Esophagus squamous epithelium (tissue), 5 donors: ENCODE measurements around the gene ARL8B. TPM values are rescaled to one million over a fixed set of nuclear protein-coding genes. Genes with fewer than 3 reads are reported as not detected.

Experiments
- DNase-seq: peaks from one replicate; lab custom pipeline; 2025; lab: John Stamatoyannopoulos, UW
- H3K27ac ChIP-seq, 4 donors: fragments of 200-600 bp; sonication (generic); one replicate each; pipeline ENCODE4 v1.5.1; 2016 to 2019; ENCODE audit warnings: mild to moderate bottlenecking in 1 of 4
- H3K27me3 ChIP-seq, 4 donors: fragments of 200-600 bp; sonication (generic); 1 replicate in 3 of 4; 2 replicates in 1 of 4; pipeline versions ENCODE4 v1.5.1 to v1.6.0; 2017 to 2021; ENCODE audit warnings: antibody characterized with exemption in 1 of 4
- H3K36me3 ChIP-seq, 3 donors: fragments of 200-600 bp; sonication (generic); one replicate each; pipeline ENCODE4 v1.5.1; 2016 to 2019
- H3K4me1 ChIP-seq, 3 donors: fragments of 200-600 bp; sonication (generic); one replicate each; pipeline ENCODE4 v1.5.1; 2017 to 2019
- H3K4me3 ChIP-seq, 4 donors: fragments of 200-600 bp; sonication (generic); 1 replicate in 3 of 4; 2 replicates in 1 of 4; pipeline ENCODE4 v1.5.1; 2016 to 2019; ENCODE audit warnings: mild to moderate bottlenecking in 2 of 4, moderate library complexity in 1 of 4
- H3K9me3 ChIP-seq, 3 donors: fragments of 200-600 bp; sonication (generic); one replicate each; pipeline ENCODE4 v1.5.1; 2016 to 2019
- POLR2A ChIP-seq, 4 donors: fragments of 450-650 bp; IDR thresholded peaks; one replicate each; pipeline ENCODE4 v1.6.1; 2017; ENCODE audit warnings: antibody characterized with exemption in 4 of 4, mild to moderate bottlenecking in 4 of 4, moderate library complexity in 3 of 4
- WGBS, 2 donors: methylation state at CpG; one replicate each; pipeline ENCODE4 v1.1.5; 2018; 5-methylcytosine and 5-hydroxymethylcytosine counted together
- intact Hi-C: fragments of 100-400 bp; cut with DNase I; formaldehyde crosslinking; loops from one replicate; pipeline ENCODE4 v1.15.0; 2022
- total RNA-seq, 4 donors: library from RNA; depleted of rRNA; stranded (reverse); fragments of >200 nt; gene quantifications; one replicate each; pipeline ENCODE4 v1.1.0, GENCODE V29; 2016
- TF ChIP-seq, protein P1 (sequence below), 6 experiments: fragments of 450-650 bp in 4 of 6; fragments of 200-600 bp in 2 of 6; sonication (generic) in 2 of 6; IDR thresholded peaks; one replicate each; pipeline ENCODE4 v1.5.1; 2016 to 2019; ENCODE audit warnings: antibody characterized with exemption in 6 of 6, mild to moderate bottlenecking in 4 of 6, moderate library complexity in 4 of 6
- donor health status: DM: yes; HTN: yes; CAD: no.

The ARL8B gene
- total RNA-seq, 4 donors from 2014 or later, result 42.9 to 71.9 (median 51.7) TPM

DNA sequence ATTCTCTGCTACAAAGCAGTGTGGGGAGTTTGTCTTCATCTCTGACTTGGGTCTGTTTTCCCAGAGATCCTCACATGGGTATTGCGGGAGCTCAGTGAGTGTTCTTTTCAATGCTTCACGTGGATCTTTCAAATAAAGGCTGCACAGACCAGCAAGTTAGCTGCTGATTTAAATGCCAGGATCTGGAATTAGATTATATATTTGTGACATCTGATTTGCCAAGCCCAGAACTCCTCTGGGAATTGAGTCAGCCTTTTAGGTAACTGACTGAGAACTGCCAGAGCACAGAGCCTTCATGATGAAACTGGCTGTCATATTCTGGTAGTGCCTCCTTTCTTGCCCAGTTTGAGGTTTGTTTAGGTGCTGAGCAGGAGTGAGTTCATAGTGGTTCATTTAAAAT lies 80.1 kb downstream of the ARL8B start:
- intact Hi-C loops, result no loop called here
- Histone ChIP-seq H3K27me3 (no peaks in the 10 kb centered on the region), H3K27ac (no peak overlapping the region), H3K4me3 (no peak overlapping the region), H3K9me3 (no peaks in the 10 kb centered on the region), H3K36me3 (peaks cover 24 to 85% (median 27%) of the 10 kb centered on the region in 3 donors), H3K4me1 (peaks cover 0 to 16% (median 10%) of the 10 kb centered on the region in 3 donors)
- no peak for DNase-seq
- no peak for TF ChIP-seq POLR2A (IDR thresholded peaks at IDR 0.05)
- TF ChIP-seq, protein P1, sequence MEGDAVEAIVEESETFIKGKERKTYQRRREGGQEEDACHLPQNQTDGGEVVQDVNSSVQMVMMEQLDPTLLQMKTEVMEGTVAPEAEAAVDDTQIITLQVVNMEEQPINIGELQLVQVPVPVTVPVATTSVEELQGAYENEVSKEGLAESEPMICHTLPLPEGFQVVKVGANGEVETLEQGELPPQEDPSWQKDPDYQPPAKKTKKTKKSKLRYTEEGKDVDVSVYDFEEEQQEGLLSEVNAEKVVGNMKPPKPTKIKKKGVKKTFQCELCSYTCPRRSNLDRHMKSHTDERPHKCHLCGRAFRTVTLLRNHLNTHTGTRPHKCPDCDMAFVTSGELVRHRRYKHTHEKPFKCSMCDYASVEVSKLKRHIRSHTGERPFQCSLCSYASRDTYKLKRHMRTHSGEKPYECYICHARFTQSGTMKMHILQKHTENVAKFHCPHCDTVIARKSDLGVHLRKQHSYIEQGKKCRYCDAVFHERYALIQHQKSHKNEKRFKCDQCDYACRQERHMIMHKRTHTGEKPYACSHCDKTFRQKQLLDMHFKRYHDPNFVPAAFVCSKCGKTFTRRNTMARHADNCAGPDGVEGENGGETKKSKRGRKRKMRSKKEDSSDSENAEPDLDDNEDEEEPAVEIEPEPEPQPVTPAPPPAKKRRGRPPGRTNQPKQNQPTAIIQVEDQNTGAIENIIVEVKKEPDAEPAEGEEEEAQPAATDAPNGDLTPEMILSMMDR (IDR thresholded peaks at IDR 0.05), result no peak
- 92% methylated on average over 2 of the region's 2 CpGs; no CpG with 5 or more reads in 1 of the 2 donors for WGBS, 2 donors

DNA sequence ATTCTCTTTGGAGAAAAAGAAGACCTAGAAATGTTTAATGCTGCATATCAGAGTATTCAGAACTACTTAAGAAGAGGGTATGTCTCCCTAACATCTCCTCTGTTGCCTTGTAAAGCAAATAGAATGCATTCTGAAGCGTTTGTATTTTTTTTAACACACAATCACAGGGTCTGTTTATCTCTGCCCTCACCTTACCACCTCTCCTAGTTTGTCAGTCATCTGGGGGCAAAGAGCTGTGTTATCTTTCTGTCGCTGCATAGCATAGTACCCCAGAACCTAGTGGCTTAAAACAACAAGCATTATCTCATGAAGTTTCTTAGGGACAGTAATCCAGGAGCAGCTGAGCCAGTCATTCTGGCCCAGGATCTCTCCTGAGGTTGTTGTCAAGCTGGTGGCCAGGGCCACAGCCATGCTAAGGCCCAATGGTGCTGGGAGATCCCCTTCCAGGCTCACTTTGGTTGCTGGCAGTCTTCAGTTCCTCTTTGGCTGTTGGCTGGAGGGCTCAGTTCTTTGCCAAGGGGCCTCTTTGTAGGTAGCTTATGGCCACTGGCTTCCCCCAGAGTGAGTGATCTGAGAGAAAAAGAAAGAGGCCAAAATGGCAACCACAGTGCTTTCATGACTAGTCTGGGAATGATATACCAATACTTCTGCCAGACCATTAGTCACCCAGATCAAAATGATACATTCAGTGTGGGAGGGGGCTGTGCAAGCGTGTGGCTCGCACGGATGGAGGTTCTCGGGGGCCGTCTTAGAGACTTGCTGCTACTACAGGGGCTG lies 83.3 kb downstream of the ARL8B start:
- Histone ChIP-seq H3K27ac (no peak overlapping the region), H3K27me3 (no peaks in the 10 kb centered on the region), H3K4me3 (no peak overlapping the region), H3K9me3 (no peaks in the 10 kb centered on the region), H3K4me1 (no peaks in the 10 kb centered on the region), H3K36me3 (peaks cover 24 to 100% (median 54%) of the 10 kb centered on the region in 3 donors)
- 55 to 66% methylated on average over 7 of the region's 7 CpGs for WGBS, 2 donors
- intact Hi-C loops, result no loop called here
- TF ChIP-seq POLR2A (IDR thresholded peaks at IDR 0.05), result no peak
- TF ChIP-seq, protein P1 (IDR thresholded peaks at IDR 0.05), result no peak
- no peak for DNase-seq

DNA sequence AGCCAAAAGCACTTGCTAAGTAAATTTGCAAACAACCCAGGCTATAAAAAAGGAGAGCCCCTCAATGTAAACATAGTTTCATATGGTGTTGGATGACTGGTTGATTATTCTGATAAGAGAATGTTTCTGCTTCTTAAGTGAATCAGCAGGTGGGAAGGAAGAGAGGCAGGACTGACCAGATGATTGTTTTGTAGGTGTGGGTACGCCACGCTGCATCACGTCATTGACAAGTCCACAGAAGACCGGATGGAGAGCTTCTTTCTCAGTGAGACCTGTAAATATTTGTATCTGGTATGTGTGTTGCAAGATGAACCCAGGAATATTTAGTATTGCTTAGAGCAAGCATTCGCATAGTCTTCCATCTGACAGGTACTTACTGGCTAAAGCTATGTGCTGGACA lies 88.8 kb downstream of the ARL8B start:
- no peak overlapping the region for H3K4me3 ChIP-seq
- no peak for DNase-seq
- no peak overlapping the region for H3K27ac ChIP-seq
- WGBS, 2 donors, result 89 to 92% methylated on average over 5 of the region's 5 CpGs
- H3K36me3 ChIP-seq, result peaks cover 29 to 100% (median 48%) of the 10 kb centered on the region in 3 donors
- H3K4me1 ChIP-seq, result no peaks in the 10 kb centered on the region
- no peaks in the 10 kb centered on the region for H3K27me3 ChIP-seq
- intact Hi-C loops, result no loop called here
- TF ChIP-seq, protein P1 (IDR thresholded peaks at IDR 0.05), result no peak
- no peak for TF ChIP-seq POLR2A (IDR thresholded peaks at IDR 0.05)
- H3K9me3 ChIP-seq, result no peaks in the 10 kb centered on the region

DNA sequence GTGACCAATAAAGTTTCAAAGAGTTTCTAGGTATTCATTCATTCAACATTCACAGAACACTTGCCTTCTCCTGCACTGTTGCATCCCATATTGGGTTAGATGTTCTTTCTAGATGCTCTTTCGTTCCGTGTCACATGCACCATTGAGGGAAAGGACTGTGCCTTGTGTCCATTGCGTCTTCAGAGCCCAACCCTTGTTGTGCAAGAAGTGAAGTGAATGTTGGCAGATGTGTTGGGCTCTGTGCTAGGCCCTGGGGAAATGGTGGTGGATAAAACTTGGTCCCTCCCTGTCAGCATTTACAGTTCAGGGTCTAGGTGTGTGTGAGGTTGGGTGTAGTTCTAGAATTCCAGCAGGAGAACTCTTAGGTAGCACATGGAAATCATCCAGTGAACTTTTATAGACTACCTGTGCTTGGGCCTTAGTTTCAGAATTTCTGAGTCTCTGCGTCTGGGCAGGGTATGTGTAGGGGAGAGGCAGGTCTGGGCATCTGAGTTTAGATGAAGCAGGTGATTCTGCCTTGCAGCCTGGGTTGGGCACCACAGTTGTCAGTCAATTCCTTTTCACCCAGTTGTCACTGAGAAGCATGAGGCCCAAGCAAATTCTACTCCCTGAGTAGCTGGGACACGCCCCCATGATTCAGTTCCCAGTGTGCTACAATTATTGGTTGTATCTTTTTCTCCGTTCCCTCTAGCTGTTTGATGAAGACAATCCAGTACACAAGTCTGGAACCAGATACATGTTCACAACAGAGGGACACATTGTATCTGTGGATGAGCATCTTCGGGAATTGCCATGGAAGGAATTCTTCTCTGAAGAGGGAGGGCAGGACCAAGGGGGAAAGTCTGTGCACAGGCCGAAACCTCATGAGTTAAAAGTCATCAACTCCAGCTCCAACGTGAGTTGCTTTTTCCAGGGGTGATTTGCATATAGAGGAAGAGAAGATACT lies 90.8 kb downstream of the ARL8B start:
- Histone ChIP-seq H3K4me3 (no peak overlapping the region), H3K9me3 (no peaks in the 10 kb centered on the region), H3K27ac (no peak overlapping the region), H3K27me3 (no peaks in the 10 kb centered on the region), H3K4me1 (peaks cover 0 to 2% (median 0%) of the 10 kb centered on the region in 3 donors), H3K36me3 (peaks cover 23 to 100% (median 39%) of the 10 kb centered on the region in 3 donors)
- TF ChIP-seq POLR2A (IDR thresholded peaks at IDR 0.05), result no peak
- TF ChIP-seq, protein P1 (IDR thresholded peaks at IDR 0.05), result no peak
- WGBS, 2 donors, result 79 to 87% methylated on average over 8 of the region's 9 CpGs
- no peak for DNase-seq
- intact Hi-C loops, result no loop called here
